GM21423 (cell line): ENCODE measurements around the gene IL1B.
"Not testable (repeated sequence)": the region's sequence is repeated elsewhere in the genome, so short reads cannot be mapped to it uniquely, and the experiment has no call there.

Source experiments
- ATAC-seq: cut with Tn5 transposase; IDR thresholded peaks from one replicate; pipeline ENCODE4 v1.9.1; 2021; ENCODE audit warnings: mild to moderate bottlenecking, moderate library complexity; ENCODE audit not compliant: unreplicated experiment

IL1B gene

DNA sequence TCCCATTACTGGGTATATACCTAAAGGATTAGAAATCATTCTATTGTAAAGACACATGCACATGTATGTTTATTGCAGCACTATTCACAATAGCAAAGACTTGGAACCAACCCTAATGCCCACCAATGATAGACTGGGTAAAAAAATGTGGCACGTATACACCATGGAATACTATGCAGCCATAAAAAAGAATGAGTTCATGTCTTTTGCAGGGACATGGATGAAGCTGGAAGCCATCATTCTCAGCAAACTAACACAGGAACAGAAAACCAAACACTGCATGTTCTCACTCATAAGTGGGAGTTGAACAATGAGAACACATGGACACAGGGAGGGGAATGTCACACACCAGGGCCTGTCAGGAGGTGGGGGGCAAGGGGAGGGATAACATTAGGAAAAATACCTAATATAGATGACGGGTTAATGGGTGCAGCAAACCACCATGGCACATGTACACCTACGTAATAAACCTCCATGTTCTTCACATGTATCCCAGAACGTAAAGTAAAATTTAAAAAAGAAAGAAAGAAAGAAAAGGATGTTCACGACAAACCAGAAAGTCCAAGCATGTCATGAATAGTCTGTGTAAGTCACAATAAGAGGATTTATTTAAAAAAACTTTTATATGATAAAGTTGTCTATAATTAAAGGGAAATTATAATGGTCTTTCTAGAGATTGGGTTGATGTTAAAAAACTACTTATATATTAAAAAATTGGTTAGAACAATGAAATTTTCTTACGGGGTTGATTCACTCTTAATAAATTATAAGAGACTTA, 23.0 kb upstream of the IL1B start:
- ATAC-seq = not testable (repeated sequence)

DNA sequence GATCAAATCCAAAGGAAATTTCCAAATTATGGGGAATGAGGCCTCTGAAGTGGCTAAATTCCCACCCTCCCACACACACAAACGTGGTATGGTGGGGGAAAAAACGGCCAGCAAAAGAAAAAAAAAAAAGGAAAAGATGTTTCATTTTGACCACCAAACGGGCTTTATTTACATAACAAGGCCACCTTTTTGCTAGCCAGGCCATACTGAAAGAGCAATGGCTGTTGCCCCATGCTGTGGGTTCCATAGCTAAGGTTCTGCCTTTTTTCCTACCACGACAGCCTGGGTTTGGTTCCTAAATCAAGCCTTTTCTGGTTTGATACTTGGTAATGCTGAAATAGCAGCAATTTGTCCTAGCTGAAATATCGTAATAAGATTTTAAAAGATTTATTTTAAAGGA, 14.0 kb upstream of the IL1B start:
- no peak for ATAC-seq

DNA sequence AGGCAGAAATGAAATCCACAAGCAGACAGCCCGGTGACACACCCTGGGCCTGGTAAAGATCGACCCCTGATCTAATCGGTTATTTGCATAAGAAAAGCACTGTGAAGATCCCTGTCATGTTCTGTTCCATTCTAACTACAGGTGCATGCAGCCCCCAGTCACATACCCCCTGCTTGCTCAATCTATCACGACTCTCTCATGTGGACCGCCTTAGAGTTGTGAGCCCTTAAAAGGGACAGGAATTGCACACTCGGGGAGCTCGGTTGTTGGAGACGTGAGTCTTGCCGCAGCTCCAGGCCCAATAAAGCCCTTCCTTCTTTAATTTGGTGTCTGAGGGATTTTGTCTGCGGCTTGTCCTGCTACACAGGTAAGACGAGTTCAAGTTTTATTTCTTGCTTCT, 13.4 kb upstream of the IL1B start:
- ATAC-seq = no peak

DNA sequence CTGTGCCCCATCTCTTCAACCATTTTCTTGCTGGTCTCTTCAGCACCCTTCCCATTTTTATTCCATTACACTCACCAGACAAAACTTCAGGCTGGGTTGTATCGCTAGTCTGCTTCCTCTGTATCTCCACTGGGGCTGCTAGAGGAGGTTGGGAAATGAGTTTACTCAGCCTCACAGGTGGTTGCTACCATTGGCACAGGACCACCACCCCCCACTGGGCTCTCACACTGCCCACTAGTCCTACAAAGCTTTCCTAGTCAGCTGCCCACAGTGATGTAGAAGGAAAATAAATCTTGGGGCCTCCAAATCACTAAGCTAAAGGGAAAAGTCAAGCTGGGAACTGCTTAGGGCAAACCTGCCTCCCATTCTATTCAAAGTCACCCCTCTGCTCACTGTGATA, 12.3 kb upstream of the IL1B start:
- ATAC-seq = no peak

DNA sequence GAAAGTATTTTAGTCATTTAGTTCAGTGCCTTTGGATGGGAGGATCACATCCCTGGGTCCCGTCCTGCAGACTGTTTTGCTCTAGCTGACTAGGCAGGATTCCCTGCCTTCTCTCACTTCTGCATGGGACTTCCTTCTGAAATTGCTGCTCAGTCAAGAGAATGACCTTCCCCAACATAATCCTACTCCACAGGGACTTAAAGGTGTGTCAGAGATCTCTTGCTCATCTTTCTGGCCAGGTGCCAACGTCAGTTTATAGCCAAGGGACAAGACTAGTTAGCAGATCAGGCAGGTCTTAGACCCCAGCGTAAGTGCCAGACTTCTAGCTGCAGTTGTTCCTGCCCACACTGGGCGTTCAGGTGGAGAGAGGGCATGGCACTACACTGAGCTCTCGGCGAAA, 9.5 kb upstream of the IL1B start:
- no peak for ATAC-seq

DNA sequence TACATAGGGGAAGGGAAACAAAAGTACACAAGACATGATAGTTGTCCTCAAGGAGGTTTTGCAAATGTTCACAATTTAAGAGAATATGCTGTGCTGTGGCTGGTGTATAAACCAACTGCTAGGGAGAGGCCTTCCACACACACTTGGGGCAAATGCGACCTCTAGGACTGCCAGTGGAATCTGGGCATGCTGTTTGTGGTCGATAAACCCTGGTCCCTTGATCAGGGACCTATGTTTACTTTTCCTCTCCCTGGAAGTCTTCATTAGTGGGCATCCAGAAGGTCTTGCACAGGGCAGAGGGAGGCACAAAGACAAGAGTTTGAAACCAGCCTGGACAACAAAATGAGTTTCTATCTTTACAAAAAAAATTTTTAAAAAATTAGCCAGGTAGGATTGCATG, 7.3 kb upstream of the IL1B start:
- no peak for ATAC-seq

DNA sequence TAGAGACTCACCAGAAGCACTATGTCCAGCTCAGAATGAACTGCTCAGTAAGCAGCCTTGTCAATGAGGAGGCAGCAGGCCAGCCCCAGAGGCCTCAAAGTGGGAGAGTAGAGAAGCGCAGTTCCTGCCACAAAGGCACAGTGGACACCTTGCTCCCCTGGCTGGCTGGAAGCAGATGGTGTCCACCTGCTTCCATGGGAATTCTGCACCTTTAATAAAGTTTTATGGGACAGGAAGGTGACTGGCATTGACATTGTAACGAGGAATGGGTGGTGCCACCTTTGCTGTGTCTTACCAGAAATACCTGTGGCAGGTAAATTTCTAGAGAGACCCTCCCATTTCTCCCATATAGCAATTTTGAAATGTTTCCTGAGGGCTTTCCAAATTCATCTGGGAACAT, 6.7 kb upstream of the IL1B start:
- ATAC-seq = no peak

DNA sequence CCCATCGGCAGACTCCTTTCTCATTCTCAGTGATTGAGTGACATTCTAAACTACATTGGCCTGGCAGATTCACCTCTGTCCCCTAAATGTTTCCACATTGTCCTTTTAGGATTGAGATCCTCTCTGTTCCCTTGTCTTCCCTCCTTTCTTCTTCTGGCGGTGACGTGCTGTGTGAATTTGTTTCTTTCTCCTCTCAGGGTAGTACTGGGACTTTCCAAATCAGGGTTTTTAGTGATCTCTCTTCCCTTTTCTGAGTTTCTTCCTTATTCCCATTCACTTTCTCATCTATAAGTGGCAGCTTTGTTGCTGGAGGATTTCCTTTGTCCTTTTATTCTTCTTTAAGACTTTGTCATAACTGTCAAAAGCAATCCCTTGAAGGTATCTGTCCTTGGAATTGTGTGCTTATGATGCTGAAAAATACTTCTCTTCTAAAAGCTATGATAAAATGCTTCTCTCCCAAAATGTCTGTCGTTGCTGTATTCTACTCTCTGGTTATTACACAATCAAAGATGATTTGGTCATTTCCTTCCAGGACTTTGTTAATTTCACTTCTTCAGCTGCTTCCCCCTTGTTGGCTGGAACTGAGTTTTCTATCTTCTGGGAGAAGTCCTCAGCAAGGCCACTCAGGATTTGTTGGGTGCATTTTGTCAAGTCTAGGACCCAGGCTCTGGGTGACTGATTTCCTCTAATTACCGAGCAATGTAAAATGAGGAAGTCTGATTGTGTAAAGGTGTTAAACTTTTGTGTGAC, 4.9 kb upstream of the IL1B start:
- no peak for ATAC-seq

DNA sequence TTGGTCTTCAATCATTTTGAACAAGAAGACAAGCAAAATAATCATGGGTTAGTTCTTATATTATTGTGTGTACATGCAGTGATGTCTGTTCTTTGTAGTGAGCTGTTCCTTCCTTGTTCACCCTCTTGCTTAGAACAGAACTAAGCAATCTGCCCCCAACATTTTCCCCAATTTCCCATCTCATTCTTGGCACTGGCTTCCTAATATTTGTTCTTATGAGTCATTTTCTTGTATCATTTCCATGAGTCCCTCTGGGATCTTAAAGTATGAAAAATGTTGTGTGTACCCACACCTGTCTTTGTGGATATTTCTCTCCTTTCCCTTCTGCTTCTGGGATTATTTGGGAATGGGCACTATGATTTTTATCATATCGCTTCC, 3.5 kb upstream of the IL1B start:
- no peak for ATAC-seq

DNA sequence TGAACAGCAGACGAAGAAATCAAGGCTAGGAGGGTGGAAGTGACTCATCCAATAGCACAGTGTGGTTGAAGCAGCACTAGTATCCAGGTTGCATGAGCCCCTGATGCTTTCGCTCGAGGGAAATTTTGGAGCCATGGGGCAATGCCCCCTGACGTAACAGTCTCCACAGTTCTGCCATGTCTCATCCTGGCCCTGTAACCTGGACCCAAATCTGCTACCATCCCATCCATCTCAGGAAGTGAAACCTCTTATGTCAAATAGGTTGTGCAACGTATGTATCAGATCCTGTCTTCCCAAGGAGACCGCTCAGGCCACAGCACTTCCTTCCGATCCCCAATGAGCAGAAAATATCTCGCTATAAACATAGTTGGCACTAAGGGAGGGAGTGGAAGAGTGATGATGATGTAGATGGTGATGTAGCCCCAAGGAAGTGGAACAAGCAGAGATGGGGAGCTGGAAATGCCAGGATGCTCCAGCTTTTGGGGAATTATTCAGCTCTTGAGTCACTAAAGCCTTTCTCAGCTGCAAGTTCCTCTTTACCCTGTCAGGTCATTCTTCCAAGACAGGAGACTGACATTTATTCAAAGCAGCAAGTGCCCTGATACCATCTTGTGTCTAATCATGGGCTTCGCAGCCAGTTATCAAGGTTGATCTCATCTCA, 3.0 kb upstream of the IL1B start:
- no peak for ATAC-seq

DNA sequence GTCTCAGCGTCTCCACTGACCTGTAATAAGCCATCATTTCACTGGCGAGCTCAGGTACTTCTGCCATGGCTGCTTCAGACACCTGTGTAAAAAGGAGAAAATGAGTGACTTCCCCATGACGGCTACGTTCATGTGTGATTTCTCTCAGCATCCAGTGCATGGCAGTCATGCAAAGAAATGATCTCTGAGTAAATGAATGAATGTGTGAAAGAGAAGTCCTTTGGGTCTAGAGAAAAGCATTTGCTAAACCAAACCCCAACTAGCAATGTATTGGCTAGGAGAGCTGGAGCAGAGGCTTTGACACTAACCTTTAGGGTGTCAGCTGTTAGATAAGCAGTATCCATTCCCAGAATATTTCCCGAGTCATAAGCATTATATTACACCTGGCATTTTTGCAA, 417 bp downstream of the IL1B start:
- ATAC-seq = no peak

DNA sequence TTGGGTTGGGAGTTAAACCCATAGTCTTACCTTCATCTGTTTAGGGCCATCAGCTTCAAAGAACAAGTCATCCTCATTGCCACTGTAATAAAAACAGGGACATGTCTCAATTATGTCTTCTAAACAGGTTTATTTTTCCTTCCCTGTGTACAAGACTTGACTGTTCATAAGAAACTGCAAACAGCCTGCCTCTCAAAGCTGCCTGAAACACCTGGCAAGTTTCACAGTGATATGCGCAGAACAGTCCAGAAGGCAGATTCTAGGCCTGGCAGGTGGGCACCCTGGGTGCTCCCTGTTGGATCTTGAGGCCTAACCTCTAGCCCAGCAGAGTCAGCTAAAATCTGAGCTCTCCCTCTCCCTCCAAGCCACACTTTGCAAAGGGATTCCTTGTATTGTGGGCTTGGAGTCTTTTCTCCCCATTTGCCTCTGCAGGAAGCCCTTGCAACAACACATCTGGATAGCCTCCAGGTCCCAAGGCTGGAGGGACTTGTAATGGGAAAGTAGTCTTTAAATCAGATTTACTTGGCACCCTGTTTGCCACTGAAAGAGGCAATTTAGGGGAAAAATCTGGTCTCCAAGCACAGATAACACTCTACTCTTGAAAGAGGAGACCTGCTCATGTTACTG, 930 bp downstream of the IL1B start:
- ATAC-seq = no peak

DNA sequence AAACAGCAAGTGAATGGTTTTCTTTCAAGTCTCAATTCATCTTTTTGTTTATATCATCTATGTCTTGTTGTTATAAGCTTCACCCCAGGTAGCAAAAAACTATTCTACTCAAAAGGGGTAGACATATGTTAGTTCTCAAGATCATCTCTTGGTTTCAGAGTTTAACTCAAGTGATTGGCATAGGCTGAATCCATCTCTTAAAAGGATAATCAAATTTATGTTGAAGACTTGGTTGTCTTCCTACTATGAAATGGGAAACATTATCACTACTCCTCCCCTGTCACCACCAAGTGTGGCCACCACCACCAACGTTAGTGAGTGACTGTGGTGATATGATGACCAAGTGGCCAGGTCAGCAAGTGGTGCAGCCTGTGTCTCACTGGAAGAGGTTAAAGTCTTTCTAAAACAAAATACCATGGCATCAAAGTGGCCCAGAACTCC, 1.5 kb downstream of the IL1B start:
- ATAC-seq = no peak

DNA sequence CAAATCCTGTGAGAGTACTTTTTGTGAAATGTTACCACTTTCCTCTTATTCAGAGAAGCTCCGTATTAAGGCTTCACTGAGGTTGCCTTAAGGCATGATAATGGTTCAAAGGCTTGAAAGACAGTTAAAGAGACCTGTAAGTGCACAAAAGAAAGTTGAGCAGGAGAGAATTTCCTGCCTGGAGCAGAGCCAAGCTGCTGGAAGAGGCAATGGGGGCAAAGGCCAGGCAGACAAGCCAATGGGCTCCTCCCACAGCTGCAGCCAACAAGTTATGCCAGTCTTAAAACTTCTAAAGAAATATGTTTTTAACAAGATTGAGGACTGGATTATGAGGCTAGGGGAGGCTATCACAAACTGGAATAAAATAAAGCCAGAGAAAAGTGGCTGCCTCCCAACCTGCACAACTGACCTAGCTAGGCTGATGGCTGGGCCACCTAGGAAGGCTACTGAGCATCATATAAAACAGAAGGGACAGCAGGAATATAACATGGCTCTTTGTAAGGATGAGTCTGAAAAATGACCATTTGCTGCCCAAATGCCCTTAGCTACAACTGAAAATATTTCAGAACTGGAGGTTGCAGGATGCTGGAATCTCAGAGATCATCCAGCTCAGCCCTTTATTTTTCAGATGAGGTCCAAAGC, 2.1 kb downstream of the IL1B start:
- ATAC-seq = no peak

DNA sequence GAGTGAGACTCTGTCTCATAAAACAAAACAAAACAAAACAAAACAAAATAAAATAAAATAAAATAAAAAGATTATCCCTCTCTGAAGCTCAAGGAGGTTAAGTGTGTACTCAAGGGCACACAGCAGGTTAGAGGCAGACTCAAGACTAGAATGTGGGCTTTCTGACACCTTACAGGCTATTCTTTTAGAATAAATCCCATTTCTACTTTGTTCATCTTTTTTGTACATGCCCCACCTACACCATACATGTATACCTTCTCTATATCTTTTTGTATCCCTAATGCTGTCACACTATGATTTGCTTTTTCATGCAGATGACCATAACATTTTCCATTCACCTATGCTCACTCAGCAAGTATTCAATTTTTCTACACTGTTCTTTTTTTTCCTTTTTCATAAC, 2.6 kb downstream of the IL1B start:
- no peak for ATAC-seq

DNA sequence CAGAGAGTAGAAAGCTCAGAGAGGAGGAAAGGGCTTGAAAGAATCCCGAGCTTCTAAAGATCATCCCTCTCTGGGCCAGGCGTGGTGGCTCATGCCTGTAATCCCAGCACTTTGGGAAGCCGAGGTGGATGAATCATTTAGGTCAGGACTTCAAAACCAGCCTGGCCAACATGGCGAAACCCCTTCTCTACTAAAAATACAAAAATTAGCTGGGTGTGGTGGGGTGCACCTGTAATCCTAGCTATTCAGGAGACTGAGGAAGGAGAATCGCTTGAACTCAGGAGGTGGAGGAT, 3.0 kb downstream of the IL1B start:
- ATAC-seq = not testable (repeated sequence)

DNA sequence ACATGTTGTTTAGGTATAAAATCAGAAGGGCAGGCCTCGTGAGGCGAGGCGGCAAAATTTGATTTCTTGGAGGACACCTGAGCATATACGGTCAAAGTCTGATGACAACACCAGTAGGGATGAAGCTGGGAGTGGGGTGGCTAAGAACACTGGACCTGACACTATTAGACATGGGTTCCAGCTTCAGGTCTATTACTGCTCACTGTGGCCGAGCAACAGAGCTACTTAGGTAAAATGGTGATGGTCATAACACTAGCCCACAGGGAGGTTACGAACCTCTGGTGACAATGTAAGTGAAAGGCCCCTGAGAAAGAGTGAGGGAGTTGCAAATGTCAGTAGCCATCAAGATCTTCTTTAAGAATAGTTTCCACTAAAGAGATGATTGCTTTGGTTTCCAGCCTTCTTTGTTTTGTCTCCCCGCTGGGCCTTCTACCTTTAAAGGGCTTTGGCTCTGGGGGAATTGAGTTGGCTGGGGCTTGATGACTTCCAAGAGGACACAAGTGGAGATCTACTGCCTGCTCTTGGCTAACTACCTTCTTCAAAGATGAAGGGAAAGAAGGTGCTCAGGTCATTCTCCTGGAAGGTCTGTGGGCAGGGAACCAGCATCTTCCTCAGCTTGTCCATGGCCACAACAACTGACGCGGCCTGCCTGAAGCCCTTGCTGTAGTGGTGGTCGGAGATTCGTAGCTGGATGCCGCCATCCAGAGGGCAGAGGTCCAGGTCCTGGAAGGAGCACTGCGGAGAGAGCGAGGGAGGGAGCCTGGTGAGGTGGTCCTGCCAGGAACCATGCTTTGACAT, 3.5 kb downstream of the IL1B start:
- no peak for ATAC-seq

DNA sequence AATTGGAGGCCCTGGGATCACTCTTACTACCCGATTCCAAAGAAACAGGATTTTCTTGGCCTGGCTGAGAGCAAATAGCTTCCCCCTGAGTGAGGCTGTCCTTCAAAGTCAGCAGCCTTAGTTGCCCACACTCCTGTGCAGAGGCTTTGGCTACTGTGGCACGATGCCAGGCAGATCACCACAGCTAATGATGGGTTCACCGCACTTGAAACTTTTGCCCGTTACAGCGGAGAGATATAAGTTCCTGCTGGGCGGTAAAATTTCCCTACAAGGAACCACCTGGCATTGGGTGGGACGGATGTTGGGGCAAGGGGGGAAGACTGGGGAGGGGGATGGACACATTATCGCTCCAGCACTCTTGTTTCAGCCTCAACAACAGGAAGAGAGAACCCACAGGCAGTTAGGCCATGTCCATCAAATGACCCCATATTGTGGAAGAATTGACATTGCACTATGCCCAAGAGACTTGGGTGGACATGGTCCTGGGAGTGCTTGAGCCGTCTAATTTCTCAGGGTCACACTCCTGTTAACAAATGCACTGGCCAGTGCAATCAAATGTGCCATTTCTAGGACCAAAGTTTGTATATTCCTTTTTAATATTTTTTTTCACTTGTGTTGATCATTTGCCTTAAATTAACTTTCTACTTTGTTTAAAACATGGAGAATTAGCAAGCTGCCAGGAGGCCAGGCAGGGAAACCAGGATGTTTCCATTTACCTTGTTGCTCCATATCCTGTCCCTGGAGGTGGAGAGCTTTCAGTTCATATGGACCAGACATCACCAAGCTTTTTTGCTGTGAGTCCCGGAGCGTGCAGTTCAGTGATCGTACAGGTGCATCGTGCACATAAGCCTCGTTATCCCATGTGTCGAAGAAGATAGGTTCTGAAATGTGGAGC, 4.4 kb downstream of the IL1B start:
- ATAC-seq = no peak

DNA sequence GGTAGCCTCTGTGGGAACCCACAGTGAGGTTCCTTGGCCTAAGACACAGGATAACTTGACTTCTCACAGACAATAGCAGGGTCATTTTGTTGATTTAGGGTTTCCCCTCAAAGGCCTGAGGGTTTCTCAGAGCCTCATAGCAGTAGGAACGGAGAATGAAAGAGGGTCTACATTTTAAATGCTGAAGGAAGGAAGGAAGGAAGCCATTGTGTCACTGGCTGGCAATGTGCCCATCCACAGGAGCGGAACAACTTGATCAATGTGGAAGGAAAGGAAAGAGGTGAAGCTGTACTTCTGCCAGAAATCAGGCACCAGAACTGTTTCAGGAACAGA, 5.1 kb downstream of the IL1B start:
- ATAC-seq = no peak
